Cerebellar cortex (tissue), 1 donor: ENCODE measurements around the gene MSANTD1.

Source experiments
- DNase-seq: peaks from one replicate; pipeline ENCODE4 v3.0.0-alpha.2; 2015; ENCODE audit warnings: low spot score

The MSANTD1 gene

DNA sequence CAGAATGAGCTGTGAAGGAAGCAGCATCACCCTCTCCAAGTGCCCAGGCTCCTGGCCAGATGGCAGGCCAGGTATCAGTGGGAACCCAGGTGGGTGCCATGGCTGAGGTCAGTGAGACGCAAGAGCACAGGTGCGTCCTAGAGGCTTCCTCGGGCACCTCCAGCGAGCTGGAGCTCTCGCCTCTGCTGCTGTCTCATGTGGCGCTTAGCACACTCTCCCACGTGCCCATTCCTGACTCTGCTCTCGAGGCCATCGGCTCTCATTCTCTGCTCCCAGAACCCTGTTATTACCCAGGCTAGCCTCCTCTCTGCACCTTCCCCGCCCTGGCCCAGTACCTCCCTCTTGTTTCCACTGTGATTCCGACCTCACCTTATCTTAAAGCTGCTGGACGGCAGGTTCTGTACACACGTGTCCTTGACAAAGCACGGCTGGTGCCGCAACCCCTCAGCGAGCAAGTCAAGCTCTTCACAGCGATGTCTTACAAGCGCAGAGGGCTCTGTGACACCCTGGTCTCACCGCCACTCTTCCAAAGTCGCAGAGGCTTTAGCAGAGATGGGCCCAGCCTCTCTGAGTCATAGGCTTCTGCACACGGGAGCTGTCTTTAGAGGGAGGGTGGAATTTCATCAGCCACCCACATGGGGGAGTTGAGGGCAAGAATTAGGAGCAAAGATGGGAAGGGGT lies 15.4 kb upstream of the MSANTD1 start:
- DNase-seq: no peak

DNA sequence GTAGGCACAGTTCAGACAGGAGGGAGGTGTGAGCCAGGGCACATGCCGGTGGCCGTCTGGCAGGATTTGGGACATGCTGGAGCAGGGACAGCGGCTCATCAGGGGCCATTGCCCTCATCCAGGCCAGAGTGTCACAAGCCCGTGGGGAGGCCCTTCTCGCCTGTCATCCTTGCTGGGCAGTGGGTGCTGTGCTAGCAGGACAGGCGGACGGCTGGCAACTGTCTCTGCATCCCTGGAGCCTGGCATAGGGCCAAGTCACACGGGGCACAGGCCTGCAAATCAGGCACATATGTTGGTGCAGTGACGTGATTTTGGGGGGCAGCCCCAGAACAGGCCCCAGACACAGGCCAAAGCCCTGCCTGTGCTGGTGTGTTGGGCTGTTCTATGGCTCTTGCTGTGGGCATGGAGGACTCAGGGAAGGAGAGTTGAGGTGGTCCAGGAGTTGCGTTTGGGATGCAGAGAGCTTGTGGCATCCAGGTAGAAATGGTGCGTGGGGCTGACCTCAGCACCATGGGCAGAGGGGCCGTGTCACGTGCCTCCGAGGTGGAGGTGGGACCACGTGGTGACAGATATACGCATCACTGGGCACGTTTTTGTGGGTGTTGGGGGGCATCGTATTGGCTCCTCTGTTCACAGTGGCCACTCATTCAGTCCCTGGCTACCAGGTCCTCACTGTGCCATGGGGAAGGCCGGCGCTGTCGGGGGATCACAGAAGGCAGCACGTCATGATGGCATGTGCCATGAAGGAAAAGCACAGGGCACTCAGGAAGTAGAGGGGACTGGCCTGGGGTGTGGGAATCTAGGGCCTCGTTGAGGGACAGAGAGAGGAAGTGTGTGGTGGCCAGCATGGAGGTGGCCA lies 14.6 kb upstream of the MSANTD1 start:
- peak; percentile 64 for DNase-seq

GRCh38 chr4:3235030-3235345 lies 14.0 kb upstream of the MSANTD1 start:
- no peak for DNase-seq

DNA sequence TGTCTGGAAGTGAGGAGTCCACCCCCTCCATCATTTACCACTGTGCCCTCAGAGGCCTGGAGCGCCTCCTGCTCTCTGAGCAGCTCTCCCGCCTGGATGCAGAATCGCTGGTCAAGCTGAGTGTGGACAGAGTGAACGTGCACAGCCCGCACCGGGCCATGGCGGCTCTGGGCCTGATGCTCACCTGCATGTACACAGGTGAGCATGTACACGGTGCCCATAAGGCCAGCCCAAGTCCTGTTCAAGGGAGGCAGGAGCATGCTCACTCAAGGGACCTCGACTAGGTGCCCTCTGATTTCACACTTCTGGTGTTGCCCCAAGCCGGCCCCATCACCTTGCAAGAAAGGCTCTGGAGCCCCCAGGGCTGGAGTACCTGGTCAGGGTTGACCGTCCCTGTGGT lies 13.4 kb upstream of the MSANTD1 start:
- DNase-seq: no peak

DNA sequence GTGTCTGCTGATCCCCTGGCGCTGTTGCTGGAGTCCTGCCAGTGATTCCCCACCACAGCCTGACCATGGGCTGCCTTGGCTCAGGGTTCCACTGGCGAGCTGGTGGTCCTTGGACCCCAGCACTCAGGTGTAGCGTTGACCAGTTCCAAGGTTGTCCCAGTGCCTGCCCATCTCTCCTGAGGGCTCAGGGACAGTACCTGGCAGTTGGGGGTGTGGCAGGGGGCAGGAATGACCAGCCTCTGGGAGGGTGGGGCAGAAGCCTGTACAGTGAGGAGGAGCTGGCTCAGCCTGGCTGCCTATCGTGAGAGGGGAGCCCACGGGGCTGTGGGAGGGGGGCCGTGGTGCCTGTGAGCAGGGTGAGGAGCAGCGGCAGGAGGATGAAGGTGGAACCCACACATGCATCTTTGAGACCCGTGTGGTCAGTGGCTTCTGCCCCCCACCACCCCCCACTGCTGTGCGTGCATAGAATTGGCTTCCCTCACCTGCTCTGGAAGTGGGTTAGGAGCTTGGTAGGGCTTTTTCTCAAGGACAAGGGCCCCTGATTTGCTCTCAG lies 12.6 kb upstream of the MSANTD1 start:
- DNase-seq: no peak

GRCh38 chr4:3237266-3237665 lies 11.7 kb upstream of the MSANTD1 start:
- DNase-seq: no peak

DNA sequence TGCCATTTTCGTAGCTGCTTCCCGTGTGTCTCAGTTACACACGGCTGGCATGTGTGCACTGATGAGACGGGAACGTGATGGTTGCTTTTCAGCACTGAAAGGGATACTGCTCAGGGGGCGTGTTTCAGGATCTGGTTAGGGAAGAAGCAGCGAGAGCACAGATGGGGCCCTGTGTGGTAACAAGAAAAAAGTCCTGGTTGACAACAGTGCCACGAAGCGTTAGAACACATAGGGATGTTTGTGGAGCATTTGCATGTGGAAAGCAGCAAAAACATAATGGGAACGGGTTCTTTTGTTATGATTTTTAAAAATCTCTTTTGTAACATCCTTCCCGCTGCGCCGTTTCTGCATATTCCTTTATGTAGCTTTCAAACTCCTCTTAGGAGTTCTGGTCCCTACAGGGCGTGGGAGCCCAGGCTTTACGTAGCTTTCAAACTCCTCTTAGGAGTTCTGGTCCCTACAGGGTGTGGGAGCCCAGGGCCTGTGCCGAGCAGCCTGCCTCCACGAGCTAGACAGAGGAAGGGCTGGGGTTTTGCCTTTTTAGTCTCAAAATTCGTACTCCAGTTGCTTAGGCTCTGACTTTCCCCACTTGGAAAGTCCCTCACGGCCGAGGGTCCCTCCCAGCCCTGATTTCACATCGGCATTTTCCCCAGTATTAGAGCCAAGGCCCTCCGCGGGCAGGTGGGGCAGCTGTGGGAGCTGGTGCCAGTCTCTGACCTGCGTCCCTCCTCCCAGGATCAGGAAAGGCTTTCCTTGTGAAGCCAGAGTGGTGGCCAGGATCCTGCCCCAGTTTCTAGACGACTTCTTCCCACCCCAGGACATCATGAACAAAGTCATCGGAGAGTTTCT lies 11.0 kb upstream of the MSANTD1 start:
- no peak for DNase-seq

- no peak for DNase-seq
Measured at GRCh38 chr4:3238721-3239120, 10.2 kb upstream of the MSANTD1 start.

DNA sequence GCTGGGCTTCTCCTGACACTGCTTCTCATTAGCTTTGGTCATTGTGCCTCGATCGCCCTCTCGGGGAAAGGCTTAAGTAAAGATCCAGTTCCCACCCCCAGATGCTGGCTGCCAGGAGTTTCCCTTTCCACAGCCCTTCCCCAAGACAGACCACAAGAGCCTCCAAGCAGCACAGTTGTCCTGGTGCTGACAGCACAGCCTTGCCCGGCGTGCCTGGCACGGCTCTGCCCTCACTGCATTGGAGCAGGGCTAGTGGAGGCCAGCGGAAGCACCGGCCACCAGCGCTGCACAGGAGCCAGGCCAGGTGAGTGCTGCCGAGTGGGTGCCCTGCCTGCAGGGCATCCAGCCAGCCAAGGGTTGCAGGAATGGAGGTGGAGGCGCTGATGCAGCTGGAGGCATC lies 9.7 kb upstream of the MSANTD1 start:
- DNase-seq: no peak

DNA sequence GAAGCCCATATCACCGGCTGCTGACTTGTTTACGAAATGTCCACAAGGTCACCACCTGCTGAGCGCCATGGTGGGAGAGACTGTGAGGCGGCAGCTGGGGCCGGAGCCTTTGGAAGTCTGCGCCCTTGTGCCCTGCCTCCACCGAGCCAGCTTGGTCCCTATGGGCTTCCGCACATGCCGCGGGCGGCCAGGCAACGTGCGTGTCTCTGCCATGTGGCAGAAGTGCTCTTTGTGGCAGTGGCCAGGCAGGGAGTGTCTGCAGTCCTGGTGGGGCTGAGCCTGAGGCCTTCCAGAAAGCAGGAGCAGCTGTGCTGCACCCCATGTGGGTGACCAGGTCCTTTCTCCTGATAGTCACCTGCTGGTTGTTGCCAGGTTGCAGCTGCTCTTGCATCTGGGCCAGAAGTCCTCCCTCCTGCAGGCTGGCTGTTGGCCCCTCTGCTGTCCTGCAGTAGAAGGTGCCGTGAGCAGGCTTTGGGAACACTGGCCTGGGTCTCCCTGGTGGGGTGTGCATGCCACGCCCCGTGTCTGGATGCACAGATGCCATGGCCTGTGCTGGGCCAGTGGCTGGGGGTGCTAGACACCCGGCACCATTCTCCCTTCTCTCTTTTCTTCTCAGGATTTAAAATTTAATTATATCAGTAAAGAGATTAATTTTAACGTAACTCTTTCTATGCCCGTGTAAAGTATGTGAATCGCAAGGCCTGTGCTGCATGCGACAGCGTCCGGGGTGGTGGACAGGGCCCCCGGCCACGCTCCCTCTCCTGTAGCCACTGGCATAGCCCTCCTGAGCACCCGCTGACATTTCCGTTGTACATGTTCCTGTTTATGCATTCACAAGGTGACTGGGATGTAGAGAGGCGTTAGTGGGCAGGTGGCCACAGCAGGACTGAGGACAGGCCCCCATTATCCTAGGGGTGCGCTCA lies 8.7 kb upstream of the MSANTD1 start:
- no peak for DNase-seq

- peak; percentile 60 for DNase-seq
Measured at GRCh38 chr4:3240936-3241522, 7.9 kb upstream of the MSANTD1 start.

- DNase-seq: no peak
Measured at GRCh38 chr4:3241898-3242524, 6.9 kb upstream of the MSANTD1 start.

DNA sequence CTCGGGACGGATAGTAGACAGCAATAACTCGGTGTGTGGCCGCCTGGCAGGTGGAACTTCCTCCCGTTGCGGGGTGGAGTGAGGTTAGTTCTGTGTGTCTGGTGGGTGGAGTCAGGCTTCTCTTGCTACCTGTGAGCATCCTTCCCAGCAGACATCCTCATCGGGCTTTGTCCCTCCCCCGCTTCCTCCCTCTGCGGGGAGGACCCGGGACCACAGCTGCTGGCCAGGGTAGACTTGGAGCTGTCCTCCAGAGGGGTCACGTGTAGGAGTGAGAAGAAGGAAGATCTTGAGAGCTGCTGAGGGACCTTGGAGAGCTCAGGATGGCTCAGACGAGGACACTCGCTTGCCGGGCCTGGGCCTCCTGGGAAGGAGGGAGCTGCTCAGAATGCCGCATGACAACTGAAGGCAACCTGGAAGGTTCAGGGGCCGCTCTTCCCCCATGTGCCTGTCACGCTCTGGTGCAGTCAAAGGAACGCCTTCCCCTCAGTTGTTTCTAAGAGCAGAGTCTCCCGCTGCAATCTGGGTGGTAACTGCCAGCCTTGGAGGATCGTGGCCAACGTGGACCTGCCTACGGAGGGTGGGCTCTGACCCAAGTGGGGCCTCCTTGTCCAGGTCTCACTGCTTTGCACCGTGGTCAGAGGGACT lies 5.7 kb upstream of the MSANTD1 start:
- no peak for DNase-seq

DNA sequence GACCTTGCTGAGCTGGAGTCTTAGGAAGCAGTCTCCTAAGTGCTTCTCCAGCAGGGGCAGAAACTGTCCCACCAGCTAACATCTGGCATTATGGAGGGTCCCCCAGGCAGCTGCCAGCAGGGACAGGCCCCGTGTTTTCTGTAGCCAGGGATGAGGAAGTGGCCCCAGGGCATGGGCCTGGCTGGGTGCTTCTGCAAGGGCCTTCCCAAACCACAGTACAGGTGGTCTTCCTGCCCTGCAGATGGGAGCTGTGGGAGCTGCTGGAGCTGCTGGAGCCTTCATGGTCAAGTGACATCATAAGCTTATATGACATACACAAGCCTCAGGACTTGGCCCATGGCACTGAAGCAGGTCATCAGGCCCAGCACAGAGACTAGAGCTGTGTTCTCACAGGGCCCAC lies 5.0 kb upstream of the MSANTD1 start:
- DNase-seq: no peak

DNA sequence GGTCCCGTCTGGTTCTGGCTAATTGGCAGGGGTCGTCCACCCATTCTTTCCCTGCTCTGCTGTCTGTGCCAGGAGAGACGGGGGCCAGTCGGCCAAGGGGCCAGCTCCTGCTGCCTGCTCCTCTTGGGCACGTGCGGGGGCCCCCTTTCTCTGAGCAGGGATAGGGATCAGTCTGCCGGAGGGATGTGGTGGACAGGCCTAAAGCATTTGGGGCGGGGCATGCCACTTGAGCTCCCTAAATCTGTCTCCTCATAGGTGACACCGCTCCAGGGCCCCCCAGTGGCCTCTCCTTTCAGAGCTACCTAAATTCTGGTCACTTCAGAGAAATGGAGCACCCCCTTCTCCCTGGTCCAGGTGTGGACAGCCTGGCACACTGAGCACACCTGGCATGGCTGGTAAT lies 4.2 kb upstream of the MSANTD1 start:
- no peak for DNase-seq

- no peak for DNase-seq
Measured at GRCh38 chr4:3245676-3246075, 3.3 kb upstream of the MSANTD1 start.

DNA sequence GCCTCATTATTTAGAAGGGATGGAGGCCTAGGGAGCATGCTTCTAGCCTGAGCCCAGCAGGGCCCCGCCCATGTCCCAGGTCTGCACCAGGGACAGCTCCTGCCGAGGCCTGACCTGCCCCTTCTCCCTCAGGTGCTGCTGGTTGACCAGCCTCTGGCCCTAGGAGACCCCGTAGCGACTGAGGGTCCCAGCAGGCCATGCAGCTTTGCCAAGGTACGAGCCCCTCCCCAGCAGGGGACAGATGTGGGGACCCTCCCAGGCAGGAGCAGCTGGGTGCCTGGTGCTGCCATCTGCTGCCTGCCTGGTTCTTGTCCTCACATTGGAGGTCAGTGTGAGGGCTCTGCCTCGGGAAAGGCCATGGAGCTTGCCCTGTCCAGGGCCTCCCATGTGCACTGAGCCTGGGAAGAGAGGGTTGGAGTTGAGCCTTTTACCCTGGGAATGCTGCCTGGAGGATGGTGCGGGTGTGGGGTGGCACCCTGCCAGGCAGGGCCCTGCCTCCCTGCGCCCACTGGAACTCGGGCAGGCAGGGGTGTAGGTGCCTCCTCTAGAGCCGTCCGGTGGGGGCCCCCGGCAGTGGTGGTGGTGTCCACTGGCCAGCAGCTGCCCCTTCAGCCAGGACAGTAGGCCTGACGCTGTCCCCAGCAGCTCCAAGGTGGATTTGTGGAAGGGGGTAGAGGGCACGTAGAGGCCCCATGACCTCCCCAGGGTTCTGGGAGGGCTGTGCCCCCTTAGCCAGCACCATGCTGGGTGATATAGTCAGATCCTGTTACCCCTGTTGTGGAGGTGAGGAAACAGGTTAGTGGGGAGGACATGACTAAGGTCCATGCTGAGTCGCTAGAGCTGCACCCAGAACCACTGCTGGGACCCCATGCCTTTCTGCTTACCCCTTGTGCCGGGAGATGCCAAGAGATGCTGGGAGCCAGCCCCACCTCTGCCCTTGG lies 2.2 kb upstream of the MSANTD1 start:
- DNase-seq: no peak

GRCh38 chr4:3247399-3248177 lies 1.4 kb upstream of the MSANTD1 start:
- no peak for DNase-seq
